H1 (cell line): ENCODE data around the gene MMP15. TPM values are rescaled to one million over a fixed set of nuclear protein-coding genes. Genes with fewer than 3 reads are reported as not detected.

Source experiments
- CTCF ChIA-PET: fragments of 300-600 bp; sonication (Branson Sonifier 250); formaldehyde crosslinking; loops from one replicate; lab custom pipeline; 2021; ENCODE audit not compliant: partially characterized antibody; lab: Charles Lee
- POLR2A ChIA-PET: fragments of 300-600 bp; sonication (Branson Sonifier 250); formaldehyde crosslinking; loops from one replicate; lab custom pipeline; 2021; ENCODE audit warnings: inconsistent platforms; ENCODE audit not compliant: partially characterized antibody; lab: Charles Lee
- DNase-seq, 2 experiments: peaks; one replicate each; pipeline versions ENCODE4 v3.0.0 to v3.0.0-alpha.2; 2010 to 2022; ENCODE audit warnings: low spot score in 2 of 2, low read depth in 1 of 2, mixed read lengths in 1 of 2
- FAIRE-seq: peaks from 2 replicates; lab custom pipeline; 2011; peaks lifted over from hg19 to GRCh38; lab: Jason Lieb, UNC
- H2AFZ ChIP-seq: 2 replicates; pipeline ENCODE4 v1.8.1; 2012; ENCODE audit warnings: low read length, inconsistent platforms
- H2AK5ac ChIP-seq: 2 replicates; pipeline ENCODE4 v1.6.1; 2013; ENCODE audit warnings: low read depth, low read length
- H2BK120ac ChIP-seq: replicated peaks from 2 replicates; pipeline ENCODE3; 2013; ENCODE audit warnings: low read depth, low read length, inconsistent platforms
- H2BK12ac ChIP-seq: 2 replicates; pipeline ENCODE4 v1.6.1; 2013; ENCODE audit warnings: low read depth, low read length
- H2BK15ac ChIP-seq: 2 replicates; pipeline ENCODE4 v1.6.1; 2013; ENCODE audit warnings: low read length
- H2BK20ac ChIP-seq: 2 replicates; pipeline ENCODE4 v1.6.1; 2013; ENCODE audit warnings: low read length
- H2BK5ac ChIP-seq: 2 replicates; pipeline ENCODE4 v1.6.1; 2013; ENCODE audit warnings: low read depth, low read length
- H3K14ac ChIP-seq: 2 replicates; pipeline ENCODE4 v1.6.1; 2013; ENCODE audit warnings: inconsistent platforms; ENCODE audit not compliant: insufficient read length
- H3K18ac ChIP-seq: 2 replicates; pipeline ENCODE4 v1.6.1; 2013; ENCODE audit warnings: low read length; ENCODE audit errors: extremely low read depth
- H3K23ac ChIP-seq: 2 replicates; pipeline ENCODE4 v1.6.1; 2013; ENCODE audit warnings: inconsistent platforms; ENCODE audit not compliant: insufficient read length
- H3K23me2 ChIP-seq: 2 replicates; pipeline ENCODE4 v1.6.1; 2013; ENCODE audit warnings: low read depth, low read length
- H3K27ac ChIP-seq: 2 replicates; pipeline ENCODE4 v1.6.1; 2011; ENCODE audit warnings: low read depth, low read length, inconsistent platforms
- H3K27me3 ChIP-seq, 4 experiments: replicated peaks in 1 of 4; 1 replicate in 1 of 4; 2 replicates in 3 of 4; pipeline versions ENCODE4 v1.6.1 to v1.8.1; 2011 to 2013; ENCODE audit warnings: low read length in 3 of 4, mild to moderate bottlenecking in 3 of 4, inconsistent platforms in 2 of 4, mixed read lengths in 2 of 4, moderate library complexity in 1 of 4; ENCODE audit not compliant: control insufficient read depth in 3 of 4, insufficient read depth in 3 of 4; ENCODE audit errors: extremely low read depth in 1 of 4
- H3K36me3 ChIP-seq, 4 experiments: 2 replicates each; pipeline versions ENCODE4 v1.6.1 to v1.8.1; 2011 to 2013; ENCODE audit warnings: mild to moderate bottlenecking in 4 of 4, low read length in 3 of 4, moderate library complexity in 2 of 4, control low read depth in 1 of 4, inconsistent platforms in 1 of 4; ENCODE audit not compliant: insufficient read depth in 4 of 4, control insufficient read depth in 2 of 4
- H3K4ac ChIP-seq: replicated peaks from 2 replicates; pipeline ENCODE3; 2013; ENCODE audit warnings: low read length, low read depth, mixed read lengths, inconsistent platforms; ENCODE audit not compliant: insufficient read length
- H3K4me1 ChIP-seq, 4 experiments: replicated peaks in 1 of 4; 1 replicate in 1 of 4; 2 replicates in 3 of 4; pipeline versions ENCODE4 v1.6.1 to v1.8.1; 2011 to 2013; ENCODE audit warnings: low read length in 3 of 4, inconsistent platforms in 2 of 4, mixed read lengths in 1 of 4; ENCODE audit not compliant: insufficient read depth in 4 of 4, control insufficient read depth in 3 of 4
- H3K4me2 ChIP-seq, 2 experiments: 2 replicates each; pipeline versions ENCODE4 v1.6.1 to v1.8.1; 2011 to 2013; ENCODE audit warnings: low read depth in 2 of 2, low read length in 2 of 2, control low read depth in 1 of 2, inconsistent platforms in 1 of 2, mild to moderate bottlenecking in 1 of 2; ENCODE audit not compliant: insufficient read depth in 1 of 2
- H3K4me3 ChIP-seq, 4 experiments: fragments of 200-600, 300-600 bp in 1 of 4; sonication (generic), shearing (Covaris generic), sonication (Bioruptor Twin) in 1 of 4; 2 replicates each; pipeline versions ENCODE4 v1.5.1 to v1.8.1; 2011 to 2016; ENCODE audit warnings: low read length in 4 of 4, low read depth in 3 of 4, control low read depth in 2 of 4, inconsistent platforms in 2 of 4, mild to moderate bottlenecking in 2 of 4, mixed read lengths in 1 of 4, moderate library complexity in 1 of 4; ENCODE audit not compliant: insufficient read depth in 2 of 4; ENCODE audit errors: extremely low read depth in 1 of 4
- H3K56ac ChIP-seq: replicated peaks from 2 replicates; pipeline ENCODE3; 2013; ENCODE audit warnings: low read depth, mild to moderate bottlenecking, mixed read lengths, low read length, inconsistent platforms; ENCODE audit not compliant: insufficient read length
- H3K79me1 ChIP-seq: 2 replicates; pipeline ENCODE4 v1.6.1; 2013; ENCODE audit warnings: low read depth, low read length, control low read depth
- H3K79me2 ChIP-seq, 2 experiments: 2 replicates each; pipeline versions ENCODE4 v1.6.1 to v1.8.1; 2012 to 2013; ENCODE audit warnings: low read length in 2 of 2, mild to moderate bottlenecking in 2 of 2, inconsistent platforms in 1 of 2; ENCODE audit not compliant: insufficient read depth in 2 of 2, control insufficient read depth in 1 of 2
- H3K9ac ChIP-seq, 4 experiments: replicated peaks in 1 of 4; 1 replicate in 1 of 4; 2 replicates in 3 of 4; pipeline versions ENCODE4 v1.6.1 to v1.8.1; 2011 to 2013; ENCODE audit warnings: low read depth in 3 of 4, low read length in 3 of 4, control low read depth in 2 of 4, mild to moderate bottlenecking in 2 of 4, moderate library complexity in 2 of 4, inconsistent platforms in 1 of 4; ENCODE audit errors: extremely low read depth in 1 of 4
- H3K9me3 ChIP-seq, 2 experiments: 2 replicates each; pipeline versions ENCODE4 v1.6.1 to v1.8.1; 2012 to 2013; ENCODE audit warnings: mild to moderate bottlenecking in 2 of 2, moderate library complexity in 2 of 2, control low read depth in 1 of 2, inconsistent platforms in 1 of 2, low read depth in 1 of 2, low read length in 1 of 2, mixed read lengths in 1 of 2; ENCODE audit not compliant: insufficient read depth in 2 of 2
- H4K20me1 ChIP-seq, 2 experiments: replicated peaks in 1 of 2; 2 replicates each; pipeline versions ENCODE3 to v1.8.1; 2011 to 2013; ENCODE audit warnings: inconsistent platforms in 2 of 2, low read length in 2 of 2, mild to moderate bottlenecking in 1 of 2; ENCODE audit not compliant: insufficient read depth in 2 of 2, control insufficient read depth in 1 of 2
- H4K5ac ChIP-seq: 2 replicates; pipeline ENCODE4 v1.6.1; 2013; ENCODE audit warnings: low read length, low read depth, mixed read lengths, inconsistent platforms; ENCODE audit not compliant: insufficient read length
- H4K8ac ChIP-seq: 2 replicates; pipeline ENCODE4 v1.8.0; 2013; ENCODE audit warnings: mild to moderate bottlenecking, moderate library complexity, low read length, inconsistent platforms; ENCODE audit not compliant: insufficient read depth; ENCODE audit errors: extremely low read depth
- H4K91ac ChIP-seq: replicated peaks from 2 replicates; pipeline ENCODE3; 2013; ENCODE audit warnings: low read length, mixed read lengths, inconsistent platforms; ENCODE audit not compliant: insufficient read length
- CHD1 ChIP-seq: IDR thresholded peaks from 2 replicates; pipeline ENCODE4 v1.6.1; 2012; ENCODE audit warnings: low read depth, low read length, improper control_type of control experiment
- CREB1 ChIP-seq: IDR thresholded peaks from 2 replicates; pipeline ENCODE4 v1.6.1; 2012; ENCODE audit warnings: inconsistent platforms
- POLR2AphosphoS5 ChIP-seq: IDR thresholded peaks from 2 replicates; pipeline ENCODE4 v1.6.1; 2011; ENCODE audit warnings: low read depth, low read length
- RBBP5 ChIP-seq: IDR thresholded peaks from 2 replicates; pipeline ENCODE4 v1.7.1; 2012; ENCODE audit warnings: low read depth, mild to moderate bottlenecking, inconsistent platforms, low read length, moderate library complexity, borderline replicate concordance
- RNF2 ChIP-seq: fragments of 200-900, 300-1000 bp; sonication (generic); IDR thresholded peaks from 2 replicates; pipeline ENCODE4 v1.7.1; 2016; ENCODE audit warnings: borderline replicate concordance, low read depth, mild to moderate bottlenecking, antibody characterized with exemption, low read length; ENCODE audit not compliant: poor library complexity, severe bottlenecking; ENCODE audit errors: missing control alignments
- RXRA ChIP-seq: IDR thresholded peaks from 2 replicates; pipeline ENCODE4 v1.6.1; 2011; ENCODE audit warnings: low read depth, mild to moderate bottlenecking, low read length, moderate library complexity; ENCODE audit not compliant: insufficient read depth
- SAP30 ChIP-seq: fragments of 300-600 bp; sonication (generic); IDR thresholded peaks from 2 replicates; pipeline ENCODE4 v1.7.1; 2012; ENCODE audit warnings: low read length, moderate library complexity, mild to moderate bottlenecking, inconsistent platforms; ENCODE audit not compliant: insufficient read depth, insufficient replicate concordance
- SIN3A ChIP-seq, 2 experiments: IDR thresholded peaks in 1 of 2; conservative IDR thresholded peaks in 1 of 2; 2 replicates each; pipeline ENCODE4 v1.6.1; 2011 to 2012; ENCODE audit warnings: low read length in 2 of 2, improper control_type of control experiment in 1 of 2, low read depth in 1 of 2, mild to moderate bottlenecking in 1 of 2
- TAF7 ChIP-seq: optimal IDR thresholded peaks from 2 replicates; pipeline ENCODE3; 2011; ENCODE audit warnings: low read depth, mild to moderate bottlenecking, inconsistent platforms, low read length, moderate library complexity, borderline replicate concordance
- YY1 ChIP-seq: IDR thresholded peaks from 2 replicates; pipeline ENCODE4 v1.6.1; 2011; ENCODE audit warnings: low read depth, mild to moderate bottlenecking, low read length
- WGBS, 2 experiments: shearing (Covaris generic) in 1 of 2; methylation state at CpG; one replicate each; pipeline versions ENCODE4 v1.1.6 to v1.1.7; 2013 to 2015; ENCODE audit warnings: low lambda C conversion rate in 2 of 2, mixed read lengths in 2 of 2, inconsistent platforms in 1 of 2, low coverage in 1 of 2, missing lambda C conversion rate in 1 of 2; ENCODE audit not compliant: insufficient replicate concordance in 2 of 2, insufficient coverage in 1 of 2, insufficient read length in 1 of 2; ENCODE audit errors: extremely low coverage in 1 of 2, missing lambda C conversion rate in 1 of 2; 5-methylcytosine and 5-hydroxymethylcytosine counted together
- polyA plus RNA-seq, 7 experiments: library from polyadenylated mRNA; depleted of rRNA in 3 of 7; stranded (reverse) in 5 of 7; unstranded in 2 of 7; fragments of >200 nt in 5 of 7; fragments of 200-250 nt in 2 of 7; gene quantifications; 1 replicate in 5 of 7; 2 replicates in 1 of 7; 4 replicates in 1 of 7; pipeline versions ENCODE4 v1.2.1 to v1.2.3, GENCODE V29; 2011 to 2013; ENCODE audit warnings: missing spikeins in 2 of 7, mixed read lengths in 2 of 7
- total RNA-seq: library from RNA; stranded (reverse); fragmentation: NEBNext Ultra II Directional; extraction: Animal tissue kit (Norgen Biotek cat#: 25700); gene quantifications from 2 replicates; pipeline ENCODE4 v1.2.1, GENCODE V29; 2021

The MMP15 gene
- total and polyA plus RNA-seq, 2 of the 8 experiments (the other 6 are each of a cell fraction or from before 2014, with no cell fraction given) = 38.5 to 42.2 TPM

DNA sequence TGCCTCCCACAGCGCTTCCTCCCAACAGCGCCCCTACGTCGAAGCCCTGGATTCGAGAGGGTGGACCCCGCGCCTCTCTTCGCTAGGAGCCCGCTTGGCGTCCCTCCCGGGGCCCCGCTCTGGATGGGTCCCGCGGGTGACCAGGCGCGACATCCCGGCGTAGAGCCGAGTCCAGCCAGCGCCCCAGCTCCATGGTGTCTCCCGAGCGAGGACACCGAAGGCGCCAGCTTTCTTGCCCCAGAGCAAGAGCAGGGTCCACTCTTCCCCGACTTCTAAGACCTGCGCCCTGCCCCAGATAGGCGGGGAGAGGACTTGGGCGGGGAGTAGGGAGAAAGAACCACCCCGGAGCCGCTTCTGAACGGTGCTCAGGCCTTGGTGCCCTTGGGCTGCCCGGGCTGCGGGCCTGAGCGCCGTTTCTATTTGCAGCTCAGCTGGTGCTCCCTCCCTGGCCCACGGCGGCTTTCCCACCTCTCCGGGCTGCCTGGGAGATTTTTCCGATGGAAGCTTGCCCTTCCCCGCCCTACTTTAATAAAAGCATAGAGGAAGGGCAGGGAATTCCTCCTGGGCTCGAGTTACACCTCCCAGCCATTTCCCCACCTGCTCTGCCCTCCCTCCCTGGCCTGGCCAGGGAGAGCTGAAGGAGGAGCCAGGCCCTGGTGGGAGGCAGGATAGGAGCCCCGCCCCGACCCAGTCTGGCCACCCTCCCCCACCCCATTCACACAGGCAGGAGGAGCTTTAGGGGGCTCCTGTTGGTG is 1.8 kb downstream of the MMP15 start:
- DNase-seq = peak; percentile 66 to 77
- Histone ChIP-seq H3K79me2 (peaks cover 0 to 38% of the 10 kb centered on the region in 2 experiments; a peak in 2 of 4 replicates), H4K20me1 (peaks cover 0 to 14% of the 10 kb centered on the region in 2 experiments), H2BK12ac (peak overlapping the region; percentile 50; the same call in 1 of the 2 replicates), H3K4me3 (peak overlapping the region; percentile 73 to 90 (median 82)), H2BK120ac (no peak overlapping the region), H3K9me3 (no peaks in the 10 kb centered on the region), H4K91ac (no peak overlapping the region), H3K4me1 (peaks cover 0 to 34% (median 20%) of the 10 kb centered on the region in 4 experiments; a peak in 6 of 7 replicates), H3K56ac (peak overlapping the region; percentile 70), H2AFZ (no peak overlapping the region), H2BK20ac (no peak overlapping the region), H3K27ac (no peak overlapping the region), H3K23ac (no peak overlapping the region), H3K36me3 (no peaks in the 10 kb centered on the region), H3K9ac (peak overlapping the region in 2 of 4 experiments; percentile 13 to 18; a peak in 1 of 7 replicates), H4K8ac (peak overlapping the region; percentile 73), H2BK5ac (peak overlapping the region; percentile 89; the same call in 1 of the 2 replicates), H3K79me1 (peaks cover 18% of the 10 kb centered on the region), H2BK15ac (peak overlapping the region; percentile 29; the same call in 1 of the 2 replicates), H3K4ac (peak overlapping the region; percentile 49), H3K27me3 (no peaks in the 10 kb centered on the region; a peak in 3 of 7 replicates), H2AK5ac (peak overlapping the region; percentile 40; the same call in 1 of the 2 replicates), H4K5ac (peak overlapping the region; percentile 28), H3K18ac (peak overlapping the region; percentile 95), H3K4me2 (peak overlapping the region; percentile 83 to 99), H3K14ac (no peak overlapping the region), H3K23me2 (peaks cover 25% of the 10 kb centered on the region; the same call in 1 of the 2 replicates)
- 0% methylated on average over 19 of the region's 43 CpGs; no CpG with 5 or more reads in 1 of the 2 experiments for WGBS, 2 experiments
- CTCF ChIA-PET = interaction anchor here (0.8 to 19.9 kb wide), 14 partner anchors 8 to 305 kb away, joined by 3 to 362 read pairs (median 6); partner anchors contain the start of gene CFAP20
- FAIRE-seq = no peak
- POLR2A ChIA-PET = interaction anchor here (0.6 to 4.2 kb wide), 14 partner anchors 9 to 576 kb away, joined by 3 to 20 read pairs (median 4); partner anchors contain the start of genes CFAP20 and KATNB1
- TF ChIP-seq CREB1 (no peak), RXRA (no peak), YY1 (no peak), SIN3A (conservative IDR thresholded peaks at IDR 0.05 in 1 of 2, IDR thresholded peaks at IDR 0.05 in 1 of 2; ENCODE audit: low read depth in 1 of 2, low read length in 2 of 2) (0 out of 4 replicates have a peak, but pooled peaks of 1 of the 2 experiments have one; percentile 15), RNF2 (no peak), RBBP5 (no peak; the same call in 1 of the 2 replicates), CHD1 (no peak), POLR2AphosphoS5 (no peak), SAP30 (no peak), TAF7 (no peak)
